ENCODE results near the gene FNDC3B. TPM values are rescaled to one million over a fixed set of nuclear protein-coding genes. Genes with fewer than 3 reads are reported as not detected.

FNDC3B gene
- total RNA-seq, 1 donor from 2014 or later = 29.5 TPM

DNA sequence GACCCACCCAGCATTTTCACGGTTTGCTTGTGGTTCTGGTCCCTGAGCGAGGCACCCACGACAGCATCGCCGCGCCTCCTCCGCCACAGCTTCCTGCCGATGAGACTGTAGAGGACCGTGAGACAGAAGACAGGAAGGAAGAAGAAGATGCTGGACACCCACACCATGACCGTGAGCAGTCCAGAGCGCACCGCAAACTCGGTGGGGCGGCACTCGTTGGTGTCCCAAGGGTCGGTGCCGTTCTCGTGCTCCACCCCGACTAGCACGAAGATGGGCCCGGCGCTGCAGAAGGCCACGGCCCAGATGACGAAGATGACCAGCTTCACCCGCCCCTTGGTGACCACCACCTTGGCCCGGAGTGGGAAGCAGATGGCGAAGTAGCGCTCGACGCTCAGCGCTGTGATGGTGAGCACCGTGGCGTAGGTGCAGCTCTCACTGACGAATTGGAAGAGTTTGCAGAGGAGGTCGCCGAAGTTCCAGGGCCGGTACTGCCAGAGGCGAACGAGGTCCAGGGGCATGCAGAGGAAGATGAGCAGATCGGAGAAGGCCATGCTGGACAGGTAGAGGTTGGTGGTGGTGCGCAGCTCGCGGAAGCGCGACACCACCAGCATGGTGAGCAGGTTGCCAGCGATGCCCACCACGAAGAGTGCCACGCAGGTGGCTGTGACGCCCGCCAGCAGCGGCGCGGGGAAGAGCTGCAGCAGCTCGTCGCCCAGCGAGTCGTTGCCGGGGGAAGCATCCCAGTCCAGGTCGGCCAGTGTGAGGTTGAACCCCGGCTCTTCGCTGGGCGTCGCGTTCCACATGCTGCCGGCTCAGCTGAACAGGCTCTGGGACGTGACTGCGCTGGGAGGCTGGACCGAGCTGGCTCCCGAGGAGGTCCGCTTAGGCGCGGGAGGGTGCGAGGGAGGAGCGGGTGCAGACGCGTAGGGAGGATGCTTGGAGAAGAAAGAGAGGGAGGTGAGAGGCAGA, 408.5 kb downstream of the FNDC3B start, which contains the start of gene GHSR:
Gene GHSR (minus strand): TSS at position 846 of the 969 bp plus-strand sequence. CDS start 43 bp downstream, at position 803.
- DNase-seq (ENCODE audit: low spot score) = peak; percentile 28
- no peak within 1 kb of the TSS for H3K27ac Mint-ChIP-seq
- H3K27me3 Mint-ChIP-seq (ENCODE audit: insufficient read depth, low read depth) = peaks cover 54% of the 10 kb centered on the region
- no peaks in the 10 kb centered on the region for H3K36me3 Mint-ChIP-seq
- peaks cover 92% of the 10 kb centered on the region for H3K27me3 ChIP-seq
- H3K9me3 ChIP-seq (ENCODE audit: low read depth) = no peaks in the 10 kb centered on the region
- H3K79me2 ChIP-seq (ENCODE audit: low read depth) = no peaks in the 10 kb centered on the region
- peaks cover 22% of the 10 kb centered on the region for H3K4me1 Mint-ChIP-seq
- no peak within 1 kb of the TSS for H3K27ac ChIP-seq
- H3K4me3 ChIP-seq = peak within 1 kb of the TSS; percentile 18
- H3K9ac ChIP-seq = no peak within 1 kb of the TSS
- H2AFZ ChIP-seq (replicated peaks) = no peak within 1 kb of the TSS
- peak within 1 kb of the TSS; percentile 73 for H3K4me3 Mint-ChIP-seq
- H3K9me3 Mint-ChIP-seq = peaks cover 7% of the 10 kb centered on the region
- H3K4me2 ChIP-seq = peak within 1 kb of the TSS; percentile 55
- H4K20me1 ChIP-seq (ENCODE audit: low read depth) = peaks cover 29% of the 10 kb centered on the region
- no peaks in the 10 kb centered on the region for H3F3A ChIP-seq (ENCODE audit: low read depth)
- H3K36me3 ChIP-seq = no peaks in the 10 kb centered on the region
- no peaks in the 10 kb centered on the region for H3K4me1 ChIP-seq
- peak; percentile 47 for TF ChIP-seq EZH2 (IDR thresholded peaks at IDR 0.05)
- TF ChIP-seq, protein P1, sequence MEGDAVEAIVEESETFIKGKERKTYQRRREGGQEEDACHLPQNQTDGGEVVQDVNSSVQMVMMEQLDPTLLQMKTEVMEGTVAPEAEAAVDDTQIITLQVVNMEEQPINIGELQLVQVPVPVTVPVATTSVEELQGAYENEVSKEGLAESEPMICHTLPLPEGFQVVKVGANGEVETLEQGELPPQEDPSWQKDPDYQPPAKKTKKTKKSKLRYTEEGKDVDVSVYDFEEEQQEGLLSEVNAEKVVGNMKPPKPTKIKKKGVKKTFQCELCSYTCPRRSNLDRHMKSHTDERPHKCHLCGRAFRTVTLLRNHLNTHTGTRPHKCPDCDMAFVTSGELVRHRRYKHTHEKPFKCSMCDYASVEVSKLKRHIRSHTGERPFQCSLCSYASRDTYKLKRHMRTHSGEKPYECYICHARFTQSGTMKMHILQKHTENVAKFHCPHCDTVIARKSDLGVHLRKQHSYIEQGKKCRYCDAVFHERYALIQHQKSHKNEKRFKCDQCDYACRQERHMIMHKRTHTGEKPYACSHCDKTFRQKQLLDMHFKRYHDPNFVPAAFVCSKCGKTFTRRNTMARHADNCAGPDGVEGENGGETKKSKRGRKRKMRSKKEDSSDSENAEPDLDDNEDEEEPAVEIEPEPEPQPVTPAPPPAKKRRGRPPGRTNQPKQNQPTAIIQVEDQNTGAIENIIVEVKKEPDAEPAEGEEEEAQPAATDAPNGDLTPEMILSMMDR (IDR thresholded peaks at IDR 0.05) = no peak

DNA sequence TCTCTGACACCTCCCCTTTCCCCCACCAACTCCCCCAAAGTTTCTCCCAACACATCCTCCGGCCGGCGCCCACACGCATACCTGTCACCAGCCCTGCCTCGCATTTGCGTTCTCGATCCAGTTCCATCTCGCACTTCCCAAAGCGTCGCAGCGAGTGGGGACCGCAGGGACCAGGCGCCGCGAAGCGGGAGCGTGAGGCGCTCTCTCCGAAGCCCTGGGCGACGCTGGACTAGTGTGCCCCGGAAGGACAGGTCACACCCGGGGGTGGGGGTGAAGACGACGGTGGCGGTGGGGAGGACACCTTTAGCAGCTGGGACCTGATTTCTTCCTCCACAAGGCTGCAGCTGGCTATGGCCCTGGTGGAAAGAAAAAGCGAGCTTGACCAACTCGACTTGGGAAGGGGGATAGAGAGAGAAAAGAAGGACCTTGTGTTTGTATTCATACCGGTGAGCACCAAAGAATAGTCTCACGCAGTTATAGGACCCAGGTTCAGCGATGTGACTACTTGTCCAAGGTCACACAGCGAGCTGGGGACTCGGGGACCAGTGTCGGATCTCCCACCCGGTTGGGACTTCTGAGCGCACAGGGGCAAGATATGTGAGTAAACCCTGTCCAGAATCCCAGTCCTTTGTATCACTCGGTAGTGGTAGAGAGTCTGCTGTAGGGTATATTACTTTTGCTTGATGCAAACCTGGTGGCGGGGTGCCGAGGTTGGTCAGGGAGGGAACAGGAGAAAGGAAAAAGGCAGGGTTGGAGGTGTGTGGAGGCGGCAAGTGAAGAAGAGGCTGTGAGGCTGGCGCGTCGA, 409.5 kb downstream of the FNDC3B start:
- DNase-seq (ENCODE audit: low spot score) = peak; percentile 35
- H2AFZ ChIP-seq (replicated peaks) = no peak overlapping the region
- no peak overlapping the region for H3K9ac ChIP-seq
- TF ChIP-seq EZH2 (IDR thresholded peaks at IDR 0.05) (peak; percentile 75), EZH2phosphoT487 (IDR thresholded peaks at IDR 0.05) (peak; percentile 78)
- TF ChIP-seq, protein P1 (IDR thresholded peaks at IDR 0.05) = no peak
- no peaks in the 10 kb centered on the region for H3K4me1 ChIP-seq
- H4K20me1 ChIP-seq (ENCODE audit: low read depth) = peaks cover 29% of the 10 kb centered on the region
- H3K36me3 Mint-ChIP-seq = no peaks in the 10 kb centered on the region
- peak overlapping the region; percentile 55 for H3K4me2 ChIP-seq
- H3K4me1 Mint-ChIP-seq = peaks cover 22% of the 10 kb centered on the region
- H3K79me2 ChIP-seq (ENCODE audit: low read depth) = no peaks in the 10 kb centered on the region
- H3K27me3 ChIP-seq = peaks cover 93% of the 10 kb centered on the region
- no peaks in the 10 kb centered on the region for H3K9me3 ChIP-seq (ENCODE audit: low read depth)
- H3K27ac Mint-ChIP-seq = no peak overlapping the region
- H3K9me3 Mint-ChIP-seq = peaks cover 7% of the 10 kb centered on the region
- H3K27me3 Mint-ChIP-seq (ENCODE audit: insufficient read depth, low read depth) = peaks cover 54% of the 10 kb centered on the region
- peak overlapping the region; percentile 69 for H3K4me3 Mint-ChIP-seq
- H3K4me3 ChIP-seq = peak overlapping the region; percentile 18
- H3K36me3 ChIP-seq = no peaks in the 10 kb centered on the region
- H3K27ac ChIP-seq = no peak overlapping the region
- H3F3A ChIP-seq (ENCODE audit: low read depth) = no peaks in the 10 kb centered on the region

DNA sequence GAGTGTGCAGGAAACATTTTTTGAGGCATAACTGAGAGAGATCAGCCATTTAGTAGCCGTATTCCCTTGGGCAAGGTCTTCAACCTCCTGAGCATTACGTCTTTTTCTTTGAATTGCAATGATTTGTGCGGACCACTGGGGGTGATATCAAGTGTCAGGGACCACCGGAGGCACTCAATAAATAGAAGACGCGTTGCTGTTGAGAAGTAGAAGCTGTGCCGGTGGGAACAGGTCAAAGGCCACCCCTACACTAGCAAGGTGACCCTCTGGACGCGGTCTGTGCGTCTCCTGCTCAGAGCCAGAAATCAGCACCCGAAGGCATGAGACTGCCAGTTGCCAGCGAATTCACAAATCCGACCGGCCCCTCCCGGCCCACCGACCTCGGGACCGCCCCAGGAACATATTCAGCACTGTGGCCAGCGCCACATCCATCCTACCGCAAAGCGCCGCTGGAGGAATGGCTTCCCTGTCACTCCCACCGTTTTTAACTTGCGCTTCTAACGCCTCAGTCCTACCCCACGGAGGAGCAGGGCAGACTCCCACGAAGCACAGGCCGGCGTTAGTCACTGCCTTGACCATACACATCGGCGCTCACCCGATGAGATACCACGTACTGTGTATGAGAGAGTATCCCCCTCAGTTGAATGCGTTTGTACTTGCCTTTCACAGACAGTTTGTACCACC, 410.2 kb downstream of the FNDC3B start:
- H3K9me3 ChIP-seq (ENCODE audit: low read depth) = no peaks in the 10 kb centered on the region
- peak overlapping the region; percentile 35 for H3K4me3 Mint-ChIP-seq
- no peaks in the 10 kb centered on the region for H3K79me2 ChIP-seq (ENCODE audit: low read depth)
- no peaks in the 10 kb centered on the region for H3K36me3 Mint-ChIP-seq
- peak overlapping the region; percentile 55 for H3K4me2 ChIP-seq
- H3K9ac ChIP-seq = no peak overlapping the region
- H3K9me3 Mint-ChIP-seq = peaks cover 7% of the 10 kb centered on the region
- TF ChIP-seq, protein P1 (IDR thresholded peaks at IDR 0.05) = peak; percentile 34
- TF ChIP-seq EZH2phosphoT487 (IDR thresholded peaks at IDR 0.05) = peak; percentile 39
- peak; percentile 18 for TF ChIP-seq EZH2 (IDR thresholded peaks at IDR 0.05)
- H2AFZ ChIP-seq (replicated peaks) = no peak overlapping the region
- H3K4me1 ChIP-seq = no peaks in the 10 kb centered on the region
- peaks cover 22% of the 10 kb centered on the region for H3K4me1 Mint-ChIP-seq
- peaks cover 54% of the 10 kb centered on the region for H3K27me3 Mint-ChIP-seq (ENCODE audit: insufficient read depth, low read depth)
- no peak overlapping the region for H3K27ac Mint-ChIP-seq
- H3K27me3 ChIP-seq = peaks cover 90% of the 10 kb centered on the region
- H3K27ac ChIP-seq = no peak overlapping the region
- no peak overlapping the region for H3K4me3 ChIP-seq
- H4K20me1 ChIP-seq (ENCODE audit: low read depth) = peaks cover 29% of the 10 kb centered on the region
- DNase-seq (ENCODE audit: low spot score) = peak; percentile 89
- H3F3A ChIP-seq (ENCODE audit: low read depth) = no peaks in the 10 kb centered on the region
- no peaks in the 10 kb centered on the region for H3K36me3 ChIP-seq

Measured in neural progenitor cell (in vitro differentiated cells).